ENCODE data around the gene PITX3.

DNA sequence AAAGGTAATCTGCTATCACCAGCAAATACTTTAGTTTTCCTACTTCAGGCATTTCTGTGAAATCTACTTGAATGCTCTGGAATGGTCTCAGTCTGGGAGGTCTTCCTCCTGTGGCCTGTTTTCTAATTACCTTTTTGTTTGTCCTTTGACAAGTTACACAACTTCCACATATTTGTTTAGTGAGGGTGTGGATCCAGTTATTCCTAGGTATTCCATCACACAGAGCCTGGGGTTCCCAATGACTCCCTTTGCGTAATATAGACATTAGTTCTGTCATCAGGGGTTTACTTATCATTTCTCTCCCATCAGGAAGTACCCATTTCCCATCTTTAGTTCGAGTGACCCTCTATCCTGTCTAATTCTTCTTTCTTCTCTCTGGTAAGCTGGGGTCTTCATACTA, 43.3 kb downstream of the PITX3 start:
- TF ChIP-seq ZNF8 (CRISPR knock-in tag; IDR thresholded peaks at IDR 0.05) (no peak), ZNF565 (CRISPR knock-in tag; conservative IDR thresholded peaks at IDR 0.05; ENCODE audit: low read depth) (no peak), ZC3H10 (CRISPR knock-in tag; IDR thresholded peaks at IDR 0.05) (no peak), OSR1 (CRISPR knock-in tag; IDR thresholded peaks at IDR 0.05) (no peak)

All from SK-N-SH treated with all-trans-retinoic acid at 6 μM for 48 hours (cell line).